GM21390 (cell line): ENCODE measurements around the gene AK9.
"Not testable (repeated sequence)": the region's sequence is repeated elsewhere in the genome, so short reads cannot be mapped to it uniquely, and the experiment has no call there.

Source experiments
- ATAC-seq: cut with Tn5 transposase; IDR thresholded peaks from one replicate; pipeline ENCODE4 v1.9.1; 2021; ENCODE audit not compliant: unreplicated experiment

Gene AK9

DNA sequence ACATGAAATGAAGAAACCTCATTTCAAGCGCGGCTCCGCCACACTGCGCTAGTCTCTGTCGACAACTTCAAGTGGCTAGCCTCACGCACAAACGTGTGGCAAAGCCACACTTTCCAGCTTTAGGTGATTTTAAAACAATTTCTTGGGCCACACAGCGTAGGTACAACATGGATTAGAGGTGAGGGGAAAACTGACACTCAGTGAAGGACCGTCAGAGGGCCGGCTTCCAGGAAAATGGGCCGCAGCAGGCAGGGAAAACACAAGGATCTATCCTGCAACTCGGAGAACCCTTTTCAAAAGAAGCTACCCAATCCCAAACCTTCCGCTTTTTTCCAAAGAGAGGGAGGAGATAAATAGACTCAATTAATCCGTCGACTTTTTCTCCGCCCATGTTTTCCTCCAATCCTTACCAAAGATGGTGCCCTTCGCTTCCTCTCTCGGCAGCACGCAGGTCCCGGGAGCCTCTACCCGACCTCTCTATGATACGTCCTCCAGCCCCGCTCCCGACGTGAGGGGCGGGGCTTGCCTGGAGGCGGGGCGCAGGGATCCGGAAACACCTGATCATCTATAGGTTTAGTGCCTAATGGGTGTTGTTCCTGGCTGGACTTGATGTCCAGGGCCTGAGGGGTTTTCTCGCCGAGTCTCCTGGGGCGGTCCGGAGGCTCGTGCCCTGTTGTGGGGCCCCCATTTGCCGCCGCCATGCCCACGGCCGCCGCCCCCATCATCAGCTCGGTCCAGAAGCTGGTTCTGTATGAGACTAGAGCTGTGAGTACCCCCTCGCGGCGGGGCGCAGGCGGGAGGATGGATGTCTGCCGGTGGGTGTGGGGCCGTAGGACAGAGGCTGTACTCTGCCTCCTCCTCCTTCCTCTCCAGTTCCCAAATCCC lies at the start of gene AK9, which contains the start of gene FIG4:
Gene AK9 (minus strand): TSS at position 466 of the 885 bp plus-strand sequence. CDS start 15,457 bp downstream, outside the sequence.
Gene FIG4 (plus strand): TSS at position 560 of the 885 bp plus-strand sequence. CDS start 140 bp downstream, at position 700.
- peak; percentile 89 for ATAC-seq

DNA sequence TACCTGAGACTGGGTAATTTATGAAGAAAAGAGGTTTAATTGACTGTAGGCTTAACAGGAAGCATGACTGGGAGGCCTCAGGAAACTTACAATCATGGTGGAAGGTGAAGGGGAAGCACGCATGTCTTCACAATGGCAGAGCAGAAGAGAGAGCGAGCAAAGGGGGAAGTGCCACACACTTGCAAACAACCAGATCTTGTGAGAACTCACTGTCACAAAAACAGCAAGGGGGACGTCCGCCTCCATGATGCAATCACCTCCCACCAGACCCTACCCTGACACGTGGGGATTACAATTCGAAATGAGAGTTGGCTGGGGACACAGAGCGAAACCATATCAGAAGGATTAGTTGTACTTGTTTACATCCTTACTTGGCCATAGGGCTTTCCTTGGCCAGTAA lies 49.8 kb upstream of the AK9 start:
- ATAC-seq, result no peak

DNA sequence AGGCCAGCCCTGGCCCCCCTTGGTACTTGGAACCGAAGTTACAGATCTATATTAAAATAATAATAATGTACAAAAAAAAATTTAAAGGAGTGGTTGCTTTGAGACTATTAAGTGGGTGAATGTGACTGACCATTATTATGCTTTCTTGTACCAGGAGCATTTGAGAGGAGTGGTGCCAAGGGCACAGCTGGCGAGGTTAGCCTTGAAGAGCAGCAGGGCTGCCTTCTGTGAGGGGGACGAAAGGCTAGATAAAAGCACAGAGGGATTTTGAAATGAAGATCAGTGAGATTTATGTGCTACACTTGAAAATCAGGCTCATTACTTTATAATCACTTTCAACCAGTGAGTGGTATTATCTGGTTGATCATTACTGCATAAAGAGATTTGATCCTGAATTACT lies 48.7 kb upstream of the AK9 start:
- no peak for ATAC-seq

DNA sequence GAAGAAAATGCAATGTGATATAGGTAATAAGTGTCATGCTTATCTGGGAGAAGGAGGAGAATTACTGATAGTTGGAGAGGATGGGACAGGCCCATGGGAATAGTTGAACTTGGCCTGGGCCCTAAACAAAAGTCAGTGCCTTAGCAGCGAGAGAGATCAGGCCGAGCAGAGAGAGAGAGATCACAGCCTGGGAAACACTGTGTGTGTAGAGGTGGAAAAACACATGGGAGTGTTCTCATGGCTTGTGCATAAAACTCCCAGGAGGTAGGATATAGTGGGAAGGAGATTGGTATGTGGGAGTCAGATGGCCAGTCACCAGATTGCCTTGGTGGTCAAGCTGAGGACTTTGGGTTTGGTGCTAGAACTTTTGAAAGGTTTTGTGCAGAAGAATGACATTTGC lies 47.7 kb upstream of the AK9 start:
- ATAC-seq, result no peak

DNA sequence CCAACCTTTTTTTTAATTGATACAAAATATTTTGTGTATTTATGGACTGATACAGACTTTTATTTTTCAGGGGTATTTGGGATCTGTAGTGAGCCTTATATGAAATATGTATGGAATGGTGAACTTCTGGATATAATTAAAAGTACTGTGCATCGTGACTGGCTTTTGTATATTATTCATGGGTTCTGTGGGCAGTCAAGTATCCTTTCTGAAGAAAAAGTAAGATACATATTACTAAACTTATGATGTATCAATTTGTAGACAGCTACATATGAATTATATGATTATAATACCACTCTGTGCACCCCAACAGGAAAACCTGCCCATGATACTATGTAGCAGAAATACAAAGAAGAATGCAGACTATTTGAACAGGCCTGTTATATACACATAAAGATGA lies 47.3 kb upstream of the AK9 start:
- ATAC-seq, result no peak

DNA sequence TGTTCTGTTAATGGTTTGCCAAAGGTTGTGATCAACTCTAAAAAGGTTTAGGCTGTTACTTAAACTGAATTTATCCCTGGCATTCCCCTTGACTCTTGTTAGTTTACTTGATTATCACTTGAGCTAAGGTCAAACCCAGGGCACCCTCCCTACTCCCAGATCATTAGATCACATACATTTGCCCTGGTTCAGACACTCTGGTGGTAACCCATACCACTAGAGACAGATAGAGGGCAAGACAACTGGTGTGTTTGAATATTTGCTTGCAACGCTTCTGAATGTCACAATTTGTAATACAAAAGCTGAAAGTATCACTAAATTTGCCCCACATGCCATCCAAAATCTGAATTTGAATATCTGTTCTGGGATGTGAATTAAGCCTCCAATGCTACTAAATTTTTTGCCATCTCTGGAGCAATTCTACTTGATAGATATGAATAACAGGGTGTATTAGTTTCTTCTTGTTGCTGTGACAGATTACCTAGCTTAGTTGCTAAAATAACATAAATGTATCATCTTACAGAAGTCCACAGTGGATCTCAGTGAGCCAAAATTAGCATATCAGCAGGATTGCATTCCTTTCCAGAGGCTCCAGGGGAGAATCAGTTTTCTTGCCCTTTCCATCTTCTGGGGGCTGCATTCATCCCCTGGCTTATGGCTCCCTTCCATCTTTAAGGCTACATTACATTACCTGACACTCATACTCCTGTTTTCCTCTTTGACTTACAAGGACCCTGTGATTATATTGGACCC lies 45.4 kb upstream of the AK9 start:
- ATAC-seq, result no peak

DNA sequence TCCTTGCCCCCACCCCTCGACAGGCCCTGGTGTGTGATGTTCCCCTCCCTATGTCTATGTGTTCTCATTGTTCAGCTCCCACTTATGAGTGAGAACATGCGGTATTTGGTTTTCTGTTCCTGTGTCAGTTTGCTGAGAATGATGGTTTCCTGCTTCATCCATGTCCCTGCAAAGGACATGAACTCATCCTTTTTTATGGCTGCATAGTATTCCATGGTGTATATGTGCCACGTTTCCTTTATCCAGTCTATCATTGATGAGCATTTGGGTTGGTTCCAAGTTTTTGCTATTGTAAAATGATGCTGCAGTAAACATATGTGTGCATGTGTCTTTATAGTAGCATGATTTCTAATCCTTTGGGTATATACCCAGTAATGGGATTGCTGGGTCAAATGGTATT lies 34.2 kb upstream of the AK9 start:
- ATAC-seq, result not testable (repeated sequence)

DNA sequence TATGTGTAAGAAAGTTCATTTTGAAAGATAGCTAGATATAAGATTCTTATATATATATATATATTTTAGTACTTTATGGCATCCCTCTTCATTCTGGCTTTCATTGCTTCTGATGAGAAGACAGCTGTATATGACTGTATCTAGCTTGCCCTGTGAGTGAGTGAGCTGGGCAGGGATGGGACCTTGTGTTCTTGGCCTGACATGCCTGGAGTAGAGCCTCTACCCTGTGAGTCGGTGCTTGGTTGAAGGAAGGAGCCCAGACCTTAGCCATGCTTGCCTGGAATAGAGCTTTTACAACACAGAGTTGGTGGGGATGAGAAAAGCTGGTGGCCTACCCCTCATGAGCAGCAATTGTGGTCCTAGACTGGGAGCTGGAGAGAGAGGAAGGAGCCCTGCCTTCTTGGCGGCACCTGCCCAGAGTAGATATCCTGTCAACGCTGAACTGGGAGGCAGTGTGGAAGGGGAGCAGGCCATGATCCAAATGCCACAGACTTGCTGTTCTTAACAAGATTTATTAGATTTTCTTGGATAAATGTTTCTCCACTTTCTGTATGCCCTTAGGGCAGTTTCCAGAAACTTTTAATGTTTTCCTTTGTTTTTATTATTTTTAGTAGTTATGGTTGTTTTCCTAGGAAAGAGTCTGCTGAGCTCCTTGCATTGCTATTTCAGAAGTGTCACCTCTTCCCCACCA lies 31.7 kb upstream of the AK9 start:
- ATAC-seq, result no peak

DNA sequence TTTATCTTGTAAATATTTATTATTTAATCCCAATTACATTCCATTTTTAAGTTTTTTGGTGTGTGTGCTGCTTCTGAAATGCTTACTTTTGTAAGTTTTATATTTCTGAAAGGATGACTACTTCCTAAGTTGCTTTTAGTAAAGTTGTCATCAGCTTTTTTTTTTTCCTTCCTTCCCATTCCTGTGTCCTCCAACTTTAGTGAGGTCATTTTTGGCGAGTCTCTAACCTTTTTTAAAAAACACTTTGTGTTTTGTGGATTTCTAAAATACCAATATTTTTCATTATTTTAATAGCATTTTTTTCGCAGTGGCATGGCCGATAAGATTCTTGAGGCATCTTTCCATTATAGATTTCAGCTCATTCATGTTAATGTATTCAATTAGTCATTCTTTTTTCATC lies 31.0 kb upstream of the AK9 start:
- no peak for ATAC-seq

DNA sequence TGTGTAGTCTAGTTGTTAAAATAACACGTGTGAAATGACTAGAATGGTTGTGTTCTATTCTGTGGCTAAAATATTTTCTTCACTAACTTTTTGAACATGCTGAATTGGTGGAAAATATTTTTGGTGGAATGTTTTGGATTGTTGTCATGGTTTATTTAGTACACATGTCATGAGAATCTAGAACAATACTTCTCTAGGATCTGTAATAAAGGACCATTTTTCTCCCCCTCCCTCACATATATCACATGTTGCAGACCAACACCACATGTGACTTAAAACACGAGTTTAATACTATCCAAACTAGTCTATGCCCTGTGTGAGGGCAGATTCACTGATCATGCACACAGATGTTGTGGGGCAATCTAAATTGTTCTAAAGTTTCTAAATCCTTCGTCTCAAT lies 29.3 kb upstream of the AK9 start:
- no peak for ATAC-seq

DNA sequence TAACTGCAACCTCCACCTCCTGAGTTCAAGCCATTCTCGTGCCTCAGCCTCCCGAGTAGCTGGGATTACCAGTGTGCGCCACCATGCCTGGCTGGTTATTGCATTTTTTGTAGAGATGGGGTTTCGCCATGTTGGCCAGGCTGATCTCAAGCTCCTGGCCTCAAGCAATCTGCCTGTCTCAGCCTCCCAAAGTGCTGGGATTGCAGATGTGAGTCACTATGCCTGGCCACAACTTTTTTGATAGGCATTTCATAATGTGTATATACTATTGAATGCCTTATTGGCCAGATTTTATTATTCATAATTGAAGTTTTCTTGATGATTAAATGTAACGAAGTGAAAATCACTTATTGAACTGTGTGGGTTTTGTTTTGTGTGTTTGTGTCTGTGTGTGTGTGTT lies 28.0 kb upstream of the AK9 start:
- ATAC-seq, result no peak

DNA sequence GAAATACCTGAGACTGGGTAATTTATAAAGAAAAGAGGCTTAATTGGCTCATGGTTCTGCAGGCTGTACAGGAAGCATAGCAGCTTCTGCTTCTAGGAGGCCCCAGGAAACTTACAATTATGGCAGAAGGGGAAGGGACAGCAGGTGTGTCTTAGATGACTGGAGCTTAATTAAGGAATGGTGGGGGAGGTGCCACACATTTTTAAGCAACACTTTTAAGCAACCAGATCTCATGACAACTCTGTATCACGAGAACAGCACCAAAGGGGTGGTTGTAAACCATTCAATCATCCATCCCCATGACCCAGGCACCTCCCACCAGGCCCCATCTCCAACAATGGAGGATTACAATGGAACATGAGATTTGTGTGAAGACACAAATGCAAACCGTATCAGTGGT lies 27.0 kb upstream of the AK9 start:
- no peak for ATAC-seq

DNA sequence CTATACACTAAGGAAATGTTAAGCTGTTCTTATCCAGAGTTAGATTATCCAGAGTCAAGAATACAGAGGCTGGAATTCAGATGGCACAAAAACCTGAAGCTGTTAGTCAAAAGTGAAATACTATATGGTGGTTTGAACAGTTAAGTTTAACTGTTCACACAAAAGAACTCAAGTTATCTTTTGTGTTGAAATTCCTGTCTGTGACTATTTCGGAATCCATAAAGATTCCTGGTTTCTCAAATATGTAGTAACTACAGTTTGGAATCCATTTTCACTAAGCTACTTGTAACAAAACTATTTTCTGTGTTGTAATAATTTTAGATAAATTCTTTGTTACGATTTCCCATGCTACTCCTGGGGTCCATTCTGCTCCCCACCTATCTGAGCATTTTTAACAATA lies 24.6 kb upstream of the AK9 start:
- ATAC-seq, result no peak

DNA sequence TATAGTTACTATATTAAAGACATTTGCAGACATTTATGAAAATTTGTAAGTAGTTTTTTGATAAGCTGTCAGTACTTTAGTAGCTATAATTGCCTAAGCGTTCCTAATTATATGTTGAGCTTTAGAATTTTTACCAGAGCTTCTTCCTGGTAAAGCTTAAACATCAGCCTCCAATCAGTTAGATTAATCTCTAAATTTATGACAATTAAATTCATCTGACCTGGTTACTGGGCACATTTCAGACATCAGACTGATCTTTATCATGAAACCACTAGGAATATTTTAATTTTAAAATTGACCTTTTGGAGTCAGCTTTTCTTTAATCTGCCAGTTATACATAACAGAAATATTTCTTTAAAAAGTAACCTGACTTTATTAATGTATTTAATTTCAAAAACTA lies 23.6 kb upstream of the AK9 start:
- no peak for ATAC-seq

DNA sequence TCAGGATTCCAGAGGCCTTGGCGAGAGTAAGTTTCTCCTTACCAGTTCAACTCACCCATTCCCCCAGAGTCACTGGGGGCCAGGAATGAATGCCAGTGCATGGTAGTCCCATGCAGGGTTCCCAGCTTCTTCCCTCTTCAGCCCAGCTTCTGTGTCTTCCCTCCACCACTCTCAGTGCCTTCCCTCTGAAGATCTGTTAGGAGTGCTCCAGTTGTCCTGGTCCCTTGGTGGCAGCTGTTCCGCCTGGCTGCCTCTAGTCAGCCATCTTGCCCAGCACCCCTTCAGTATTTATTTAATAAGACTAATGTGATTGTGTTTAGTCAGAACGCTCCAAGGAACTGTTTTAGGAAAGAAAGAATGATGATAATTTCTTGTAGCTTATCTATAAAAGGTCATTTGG lies 23.2 kb upstream of the AK9 start:
- no peak for ATAC-seq

DNA sequence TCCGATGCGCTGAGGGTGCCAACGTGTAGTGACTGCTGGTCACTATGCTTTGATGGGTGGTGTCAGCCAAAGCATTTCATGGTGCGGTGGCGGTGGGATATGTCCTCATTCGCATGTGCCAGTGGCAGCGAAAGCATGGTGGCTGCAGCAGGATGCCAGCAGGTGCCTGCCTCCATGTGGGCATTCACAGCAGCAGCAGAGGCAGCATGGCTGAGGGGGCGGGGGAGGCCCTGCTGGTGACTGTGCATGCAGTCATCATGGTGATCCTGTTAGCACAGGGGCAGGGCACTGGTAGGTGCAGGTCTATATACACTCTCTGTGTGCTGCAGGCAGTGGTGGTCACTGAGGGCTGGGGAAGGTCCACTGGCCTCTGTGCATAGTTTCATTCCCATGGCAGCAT lies 22.1 kb upstream of the AK9 start:
- no peak for ATAC-seq

DNA sequence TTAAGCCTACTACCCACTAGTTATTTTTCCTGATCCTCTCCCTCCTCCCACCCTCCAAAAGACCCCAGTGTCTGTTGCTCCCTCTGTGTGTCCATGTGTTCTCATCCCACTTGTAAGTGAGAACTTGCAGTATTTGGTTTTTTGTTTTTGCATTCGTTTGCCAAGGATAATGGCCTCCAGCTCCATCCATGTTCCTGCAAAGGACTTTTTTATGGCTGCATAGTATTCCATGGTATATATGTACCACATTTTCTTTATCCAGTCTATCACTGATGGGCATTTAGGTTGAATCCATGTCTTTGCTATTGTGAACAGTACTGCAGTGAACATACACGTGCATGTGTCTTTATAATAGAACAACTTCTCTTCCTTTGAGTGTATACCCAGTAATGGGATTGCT lies 17.1 kb upstream of the AK9 start:
- not testable (repeated sequence) for ATAC-seq

DNA sequence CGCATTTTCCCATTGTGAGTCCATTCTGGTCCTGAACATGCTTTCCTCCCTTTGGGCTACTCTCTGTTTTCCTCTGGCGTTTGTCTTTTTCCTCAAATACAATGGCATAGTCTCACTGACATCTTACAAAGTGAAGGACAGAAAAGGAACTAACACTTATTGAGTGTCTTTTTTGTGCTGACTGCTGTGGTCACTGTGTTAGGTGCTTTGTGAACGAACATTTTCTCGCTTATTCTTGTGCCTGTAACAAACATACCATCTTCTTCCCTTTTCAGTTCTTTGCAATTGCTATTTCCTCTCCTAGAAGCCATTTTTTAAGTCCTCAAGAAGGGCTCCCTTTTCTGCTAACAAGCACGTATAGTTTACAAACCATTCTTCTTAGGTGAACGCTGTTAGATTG lies 15.5 kb upstream of the AK9 start:
- ATAC-seq, result no peak

DNA sequence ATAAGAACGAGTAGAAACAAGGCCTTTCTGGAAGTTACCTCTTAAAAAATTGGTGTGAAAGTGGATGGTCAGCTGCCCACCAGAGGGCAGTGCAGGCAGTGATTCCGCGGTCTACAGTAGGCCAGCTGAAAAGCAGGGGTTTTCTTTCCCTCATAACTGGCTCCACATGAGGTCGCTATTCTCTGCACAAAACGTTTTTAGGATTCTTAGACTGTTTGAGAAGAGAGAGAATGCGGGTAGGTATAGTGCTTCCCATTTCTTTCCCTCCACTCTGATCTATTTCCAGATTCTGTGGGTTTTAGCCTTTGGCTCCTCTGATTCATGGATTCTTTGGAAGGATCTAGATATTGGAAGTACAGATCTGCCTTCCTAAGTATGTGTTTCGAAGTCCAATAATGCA lies 14.3 kb upstream of the AK9 start:
- ATAC-seq, result peak; percentile 92

DNA sequence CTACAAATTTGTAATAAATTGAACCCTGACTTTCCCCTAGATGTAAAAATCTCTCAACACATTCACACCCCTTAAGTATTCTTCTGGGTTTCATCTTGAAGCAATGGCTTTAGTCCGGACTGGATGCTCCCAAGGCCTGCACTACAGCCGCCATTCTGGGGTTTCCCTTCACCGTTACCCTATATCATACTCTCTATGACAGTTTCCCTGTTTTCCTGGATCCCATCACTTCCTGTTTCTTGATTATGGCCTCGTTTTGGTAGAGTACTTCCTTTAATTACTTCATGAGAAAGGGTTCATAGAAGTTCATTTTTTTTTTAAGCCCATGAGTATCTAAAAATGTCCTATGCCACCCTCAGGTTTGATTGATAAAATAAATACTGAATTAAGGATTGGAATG lies 11.8 kb upstream of the AK9 start:
- no peak for ATAC-seq

DNA sequence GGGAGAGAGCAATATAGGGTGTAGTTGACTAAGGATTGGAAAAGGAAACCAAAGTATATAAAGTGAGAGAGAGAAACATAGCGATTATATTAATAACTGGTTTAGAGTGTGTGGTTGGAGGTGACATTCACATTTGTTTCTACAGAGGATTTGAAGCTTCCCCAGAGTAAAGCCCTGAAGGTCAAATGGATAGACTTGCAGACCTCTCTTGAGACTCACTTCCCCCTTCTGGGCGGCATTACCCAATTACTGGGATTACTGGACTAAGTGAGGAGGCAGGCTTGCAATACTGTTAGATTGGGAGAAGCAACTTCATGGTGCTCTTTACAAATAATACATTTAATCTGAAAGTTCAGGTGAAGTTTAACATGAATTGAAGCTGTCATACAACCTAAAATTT lies 10.8 kb upstream of the AK9 start:
- ATAC-seq, result no peak

DNA sequence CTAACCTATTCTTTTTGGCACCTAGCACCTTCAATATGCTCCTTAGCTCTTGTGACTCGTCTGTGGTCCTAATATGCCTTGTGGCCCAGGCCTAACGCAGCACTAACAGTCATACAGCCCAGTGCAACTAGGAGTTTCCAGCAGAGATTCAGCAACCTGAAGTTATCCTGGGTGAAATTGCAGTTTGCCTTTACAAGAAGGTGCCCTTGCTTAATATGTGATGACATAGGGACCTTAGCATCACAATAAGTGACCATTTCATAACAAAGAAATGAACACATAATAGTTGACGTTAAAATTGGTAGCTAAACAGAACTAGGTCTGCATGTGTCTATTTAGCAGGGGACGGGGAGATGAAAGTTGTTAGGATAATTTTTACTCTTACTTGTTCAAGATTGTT lies 10.2 kb upstream of the AK9 start:
- no peak for ATAC-seq
